PC-9 (cell line): ENCODE data around the gene ALKBH3.

Experiments used
- EZH2 ChIP-seq: fragments of 200-600 bp; sonication (generic); IDR thresholded peaks from 2 replicates; pipeline ENCODE4 v1.8.0; 2017; ENCODE audit warnings: antibody characterized with exemption, low read depth
- TF ChIP-seq, protein P1 (sequence below): fragments of 200-600 bp; sonication (generic); conservative IDR thresholded peaks from 2 replicates; pipeline ENCODE4 v1.6.1; 2017; ENCODE audit warnings: mixed run types, antibody characterized with exemption, mild to moderate bottlenecking, moderate library complexity

DNA sequence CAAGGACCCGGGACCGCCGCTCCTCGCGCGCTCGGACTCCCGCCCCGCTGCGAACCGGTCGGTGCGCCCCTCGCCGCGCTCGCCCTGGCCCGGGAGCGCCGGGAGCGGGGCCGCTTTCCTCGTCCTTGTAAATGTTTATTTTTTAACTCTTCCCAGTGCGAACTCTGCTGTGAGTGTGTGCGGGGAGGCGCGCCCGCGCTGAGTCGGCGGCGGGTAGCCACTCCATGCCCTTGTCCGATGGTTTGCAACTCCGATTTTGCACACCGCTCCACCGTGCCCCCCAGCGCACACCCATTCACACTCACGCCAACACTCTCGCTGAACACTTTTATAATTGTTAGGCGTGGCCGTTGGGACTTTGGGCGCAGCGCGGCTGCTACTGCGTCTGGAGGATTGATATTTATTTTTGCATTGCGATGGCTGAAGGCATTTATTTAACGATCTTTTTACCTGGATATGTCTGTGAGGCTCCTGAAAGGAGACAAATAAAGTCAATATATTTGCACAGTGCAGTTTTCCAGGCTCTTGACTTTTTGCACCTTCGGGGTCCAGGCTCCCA lies 62.8 kb downstream of the ALKBH3 start:
- TF ChIP-seq, protein P1, sequence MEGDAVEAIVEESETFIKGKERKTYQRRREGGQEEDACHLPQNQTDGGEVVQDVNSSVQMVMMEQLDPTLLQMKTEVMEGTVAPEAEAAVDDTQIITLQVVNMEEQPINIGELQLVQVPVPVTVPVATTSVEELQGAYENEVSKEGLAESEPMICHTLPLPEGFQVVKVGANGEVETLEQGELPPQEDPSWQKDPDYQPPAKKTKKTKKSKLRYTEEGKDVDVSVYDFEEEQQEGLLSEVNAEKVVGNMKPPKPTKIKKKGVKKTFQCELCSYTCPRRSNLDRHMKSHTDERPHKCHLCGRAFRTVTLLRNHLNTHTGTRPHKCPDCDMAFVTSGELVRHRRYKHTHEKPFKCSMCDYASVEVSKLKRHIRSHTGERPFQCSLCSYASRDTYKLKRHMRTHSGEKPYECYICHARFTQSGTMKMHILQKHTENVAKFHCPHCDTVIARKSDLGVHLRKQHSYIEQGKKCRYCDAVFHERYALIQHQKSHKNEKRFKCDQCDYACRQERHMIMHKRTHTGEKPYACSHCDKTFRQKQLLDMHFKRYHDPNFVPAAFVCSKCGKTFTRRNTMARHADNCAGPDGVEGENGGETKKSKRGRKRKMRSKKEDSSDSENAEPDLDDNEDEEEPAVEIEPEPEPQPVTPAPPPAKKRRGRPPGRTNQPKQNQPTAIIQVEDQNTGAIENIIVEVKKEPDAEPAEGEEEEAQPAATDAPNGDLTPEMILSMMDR: no peak
- no peak; the same call in 1 of the 2 replicates for TF ChIP-seq EZH2
